Breast epithelium (tissue), 4 donors: ENCODE results near the gene VSNL1. TPM values are rescaled to one million over a fixed set of nuclear protein-coding genes. Genes with fewer than 3 reads are reported as not detected.

Source experiments
- DNase-seq, 2 donors: peaks; one replicate each; pipeline ENCODE4 v3.0.0-alpha.2; 2019; ENCODE audit warnings: low spot score in 2 of 2
- H3K27ac ChIP-seq, 2 donors: fragments of 200-600 bp; sonication (generic) in 1 of 2; one replicate each; pipeline ENCODE4 v1.5.1; 2016 to 2019; ENCODE audit warnings: mild to moderate bottlenecking in 1 of 2
- H3K27me3 ChIP-seq, 2 donors: fragments of 200-600 bp; sonication (generic) in 1 of 2; one replicate each; pipeline versions ENCODE4 v1.5.1 to v1.6.0; 2017 to 2019; ENCODE audit warnings: control low read depth in 1 of 2, mild to moderate bottlenecking in 1 of 2
- H3K36me3 ChIP-seq: fragments of 200-600 bp; one replicate; pipeline ENCODE4 v1.5.1; 2019
- H3K4me1 ChIP-seq, 2 donors: fragments of 200-600 bp; sonication (generic); one replicate each; pipeline ENCODE4 v1.5.1; 2016 to 2019; ENCODE audit warnings: control low read depth in 1 of 2
- H3K4me3 ChIP-seq, 3 donors: fragments of 200-600 bp; sonication (generic); 1 replicate in 2 of 3; 2 replicates in 1 of 3; pipeline ENCODE4 v1.5.1; 2016 to 2019; ENCODE audit warnings: mild to moderate bottlenecking in 3 of 3, moderate library complexity in 2 of 3
- H3K9me3 ChIP-seq, 2 donors: fragments of 200-600 bp; sonication (generic) in 1 of 2; one replicate each; pipeline ENCODE4 v1.5.1; 2016 to 2019; ENCODE audit warnings: control low read depth in 1 of 2
- POLR2A ChIP-seq: fragments of 450-650 bp; IDR thresholded peaks from one replicate; pipeline ENCODE4 v1.6.1; 2016; ENCODE audit warnings: antibody characterized with exemption, mild to moderate bottlenecking, moderate library complexity
- POLR2AphosphoS5 ChIP-seq, 3 donors: sonication (generic); formaldehyde crosslinking; IDR thresholded peaks; one replicate each; pipeline ENCODE4 v1.6.1; 2017; ENCODE audit warnings: antibody characterized with exemption in 3 of 3
- intact Hi-C: fragments of 100-400 bp; cut with DNase I; formaldehyde crosslinking; loops from one replicate; pipeline ENCODE4 v1.15.1; 2023; ENCODE audit warnings: low total_unique reads
- total RNA-seq, 3 donors: library from RNA; depleted of rRNA; stranded (reverse); fragments of >200 nt; gene quantifications; one replicate each; pipeline ENCODE4 v1.1.0, GENCODE V29; 2016
- TF ChIP-seq, protein P1 (sequence below), 3 donors: fragments of 450-650 bp; IDR thresholded peaks; one replicate each; pipeline ENCODE4 v1.5.1; 2016 to 2017; ENCODE audit warnings: antibody characterized with exemption in 3 of 3, mild to moderate bottlenecking in 3 of 3, moderate library complexity in 3 of 3

The VSNL1 gene
- total RNA-seq, 3 donors from 2014 or later, result 0.80 to 6.9 (median 2.6) TPM

DNA sequence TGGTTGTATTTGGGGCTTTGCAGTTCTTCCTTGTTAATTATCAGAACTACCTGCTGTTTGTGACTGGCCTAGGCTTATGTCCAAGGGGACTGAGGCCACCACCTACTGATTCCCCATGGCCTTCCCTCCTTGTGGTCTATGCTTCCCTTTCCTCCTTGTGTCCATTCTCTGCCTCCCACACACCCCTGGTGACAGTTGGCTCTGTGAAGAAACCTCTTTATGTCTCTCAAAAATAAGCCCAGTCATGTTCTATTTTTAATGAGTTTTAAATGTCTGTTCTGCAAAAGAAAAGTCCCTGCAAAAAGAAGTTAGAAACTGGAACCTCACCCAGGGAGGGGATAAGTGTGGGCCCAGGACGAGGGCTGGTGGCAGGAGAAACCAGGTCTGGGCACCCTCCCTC, 108.1 kb downstream of the VSNL1 start:
- intact Hi-C loops, result no loop called here
- TF ChIP-seq POLR2A, result no peak
- Histone ChIP-seq H3K9me3 (no peaks in the 10 kb centered on the region), H3K4me3 (no peak overlapping the region), H3K4me1 (no peaks in the 10 kb centered on the region), H3K27me3 (no peaks in the 10 kb centered on the region), H3K27ac (no peak overlapping the region), H3K36me3 (no peaks in the 10 kb centered on the region)
- DNase-seq, result no peak

DNA sequence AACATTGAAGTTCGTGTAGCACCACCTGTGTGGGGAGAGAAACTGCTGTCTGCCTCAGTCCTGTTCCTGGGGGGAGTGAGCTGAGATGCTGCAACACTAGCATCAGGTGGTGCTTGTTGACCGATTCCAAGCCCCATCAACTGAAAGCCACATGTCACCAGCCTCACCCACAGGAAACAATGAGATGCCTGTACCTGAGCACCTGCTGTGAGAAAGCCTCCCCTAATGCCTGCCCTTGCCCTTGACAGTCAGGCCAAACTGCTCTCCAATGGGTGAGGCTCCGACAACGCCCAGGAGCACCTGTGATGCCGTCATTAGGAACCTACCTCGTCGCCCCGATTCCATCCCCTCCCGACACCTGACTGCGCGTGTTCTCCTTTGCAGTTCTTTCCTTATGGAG, 108.5 kb downstream of the VSNL1 start:
- H3K27ac ChIP-seq, result no peak overlapping the region
- TF ChIP-seq, protein P1, sequence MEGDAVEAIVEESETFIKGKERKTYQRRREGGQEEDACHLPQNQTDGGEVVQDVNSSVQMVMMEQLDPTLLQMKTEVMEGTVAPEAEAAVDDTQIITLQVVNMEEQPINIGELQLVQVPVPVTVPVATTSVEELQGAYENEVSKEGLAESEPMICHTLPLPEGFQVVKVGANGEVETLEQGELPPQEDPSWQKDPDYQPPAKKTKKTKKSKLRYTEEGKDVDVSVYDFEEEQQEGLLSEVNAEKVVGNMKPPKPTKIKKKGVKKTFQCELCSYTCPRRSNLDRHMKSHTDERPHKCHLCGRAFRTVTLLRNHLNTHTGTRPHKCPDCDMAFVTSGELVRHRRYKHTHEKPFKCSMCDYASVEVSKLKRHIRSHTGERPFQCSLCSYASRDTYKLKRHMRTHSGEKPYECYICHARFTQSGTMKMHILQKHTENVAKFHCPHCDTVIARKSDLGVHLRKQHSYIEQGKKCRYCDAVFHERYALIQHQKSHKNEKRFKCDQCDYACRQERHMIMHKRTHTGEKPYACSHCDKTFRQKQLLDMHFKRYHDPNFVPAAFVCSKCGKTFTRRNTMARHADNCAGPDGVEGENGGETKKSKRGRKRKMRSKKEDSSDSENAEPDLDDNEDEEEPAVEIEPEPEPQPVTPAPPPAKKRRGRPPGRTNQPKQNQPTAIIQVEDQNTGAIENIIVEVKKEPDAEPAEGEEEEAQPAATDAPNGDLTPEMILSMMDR (IDR thresholded peaks at IDR 0.05), result no peak
- TF ChIP-seq POLR2AphosphoS5 (IDR thresholded peaks at IDR 0.05) (no peak), POLR2A (no peak)

DNA sequence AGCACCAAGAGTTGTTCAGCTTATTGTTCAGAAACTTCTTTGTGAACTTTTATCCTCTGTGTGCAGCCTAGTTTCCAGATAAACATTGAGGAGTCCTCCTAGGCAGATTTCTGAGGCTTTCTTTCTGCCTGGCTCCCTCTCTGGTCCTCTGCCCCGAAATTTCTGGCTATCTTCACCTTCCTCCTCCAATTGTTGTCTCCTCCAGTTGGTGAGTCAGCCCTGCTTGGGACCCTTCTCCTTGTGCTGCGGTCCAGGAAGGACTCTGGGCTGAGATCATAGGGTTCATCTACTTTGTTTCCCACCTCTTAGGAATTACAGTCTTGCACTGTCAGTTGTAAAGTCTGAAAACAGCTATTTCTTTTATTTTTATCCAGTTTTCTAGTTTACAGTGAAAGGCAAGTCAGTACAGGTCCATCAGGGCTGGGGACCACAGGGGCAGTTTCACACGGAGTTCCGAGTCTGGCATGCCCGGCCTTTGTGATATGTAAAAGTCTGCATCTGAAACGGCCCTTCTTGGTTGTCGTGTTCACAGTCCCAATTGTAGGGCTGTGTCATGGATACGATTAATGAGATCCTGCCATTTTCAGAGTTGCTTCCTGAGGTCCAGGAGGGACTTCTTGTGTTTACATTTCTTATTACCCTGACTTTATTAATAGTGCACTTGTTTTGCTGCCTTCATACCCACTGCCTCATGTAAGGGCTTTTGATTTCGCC, 112.3 kb downstream of the VSNL1 start:
- no peak for DNase-seq
- no peaks in the 10 kb centered on the region for H3K36me3 ChIP-seq

More for the DNA sequence above, 108.5 kb downstream of the VSNL1 start:
- DNase-seq, result no peak
- Histone ChIP-seq H3K4me1 (no peaks in the 10 kb centered on the region), H3K27me3 (no peaks in the 10 kb centered on the region), H3K4me3 (no peak overlapping the region), H3K9me3 (no peaks in the 10 kb centered on the region), H3K36me3 (no peaks in the 10 kb centered on the region)
- intact Hi-C loops, result no loop called here

DNA sequence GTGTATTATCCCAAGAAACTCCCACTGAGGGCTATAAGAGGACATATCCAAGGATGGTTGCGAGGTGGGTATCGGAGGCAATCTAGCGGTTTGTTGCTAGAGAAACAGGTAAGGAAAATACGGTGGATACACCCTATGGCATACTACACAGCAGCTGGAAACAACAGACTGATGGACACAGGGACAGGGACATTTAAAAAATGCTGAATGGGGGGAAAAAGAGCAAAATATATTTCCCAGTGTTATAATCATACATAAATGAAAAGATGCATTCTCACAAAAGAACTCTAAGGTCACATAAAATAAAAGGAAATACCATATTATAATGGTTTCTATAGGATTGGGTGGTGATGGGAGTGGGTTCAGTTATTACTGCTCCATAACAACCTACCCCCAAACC, 117.3 kb downstream of the VSNL1 start:
- TF ChIP-seq, protein P1 (IDR thresholded peaks at IDR 0.05), result no peak
- TF ChIP-seq POLR2AphosphoS5 (IDR thresholded peaks at IDR 0.05) (no peak), POLR2A (no peak)

More for the DNA sequence above, 112.3 kb downstream of the VSNL1 start:
- Histone ChIP-seq H3K9me3 (no peaks in the 10 kb centered on the region), H3K4me1 (no peaks in the 10 kb centered on the region), H3K4me3 (no peak overlapping the region), H3K27ac (no peak overlapping the region), H3K27me3 (no peaks in the 10 kb centered on the region)
- intact Hi-C loops, result no loop called here
- TF ChIP-seq POLR2AphosphoS5 (IDR thresholded peaks at IDR 0.05) (no peak), POLR2A (no peak)
- TF ChIP-seq, protein P1 (IDR thresholded peaks at IDR 0.05), result no peak

DNA sequence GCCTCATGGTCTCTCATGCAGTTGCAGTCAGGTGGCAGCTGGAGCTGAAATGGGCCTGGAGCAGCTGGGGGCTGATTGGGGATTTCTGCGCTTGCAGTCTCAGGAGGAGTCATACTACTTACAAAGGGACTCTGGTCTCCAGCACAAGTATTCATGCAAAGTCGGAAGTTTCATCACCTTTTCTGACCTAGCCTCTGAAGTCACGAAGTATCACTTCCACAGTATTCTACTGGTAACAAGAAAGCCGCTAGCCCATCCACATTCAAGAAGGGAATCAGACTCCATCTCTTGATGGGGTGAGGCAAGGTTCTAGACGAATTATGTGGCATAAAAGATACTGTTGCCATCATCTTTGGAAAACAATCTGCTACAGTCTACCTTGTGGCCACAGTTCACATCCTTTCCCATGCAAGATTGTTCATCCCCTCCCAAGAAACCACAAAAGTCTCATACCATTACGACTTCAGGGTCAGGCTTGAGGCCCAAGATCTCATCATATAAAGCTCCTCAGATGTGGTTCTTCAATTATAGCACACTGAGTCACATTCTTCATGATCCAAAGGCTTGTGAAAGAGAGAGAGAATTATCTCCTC, 117.9 kb downstream of the VSNL1 start:
- Histone ChIP-seq H3K36me3 (no peaks in the 10 kb centered on the region), H3K4me1 (no peaks in the 10 kb centered on the region), H3K27ac (no peak overlapping the region), H3K9me3 (no peaks in the 10 kb centered on the region), H3K4me3 (no peak overlapping the region), H3K27me3 (no peaks in the 10 kb centered on the region)
- TF ChIP-seq, protein P1 (IDR thresholded peaks at IDR 0.05), result no peak
- no peak for TF ChIP-seq POLR2AphosphoS5 (IDR thresholded peaks at IDR 0.05)
- no peak for TF ChIP-seq POLR2A
- intact Hi-C loops, result no loop called here
- DNase-seq, result no peak

More for the DNA sequence above, 117.3 kb downstream of the VSNL1 start:
- Histone ChIP-seq H3K4me1 (no peaks in the 10 kb centered on the region), H3K27ac (no peak overlapping the region), H3K36me3 (no peaks in the 10 kb centered on the region), H3K4me3 (no peak overlapping the region), H3K27me3 (no peaks in the 10 kb centered on the region), H3K9me3 (no peaks in the 10 kb centered on the region)
- no peak for DNase-seq
- intact Hi-C loops, result no loop called here
